ENCODE results near the gene LRBA. TPM values are rescaled to one million over a fixed set of nuclear protein-coding genes. Genes with fewer than 3 reads are reported as not detected.

Gene LRBA
- total RNA-seq, 2 donors from 2014 or later = 55.5 to 77.7 TPM

GRCh38 chr4:150219841-150220240 is 795.2 kb downstream of the LRBA start:
- no peaks in the 10 kb centered on the region for H3K36me3 ChIP-seq
- intact Hi-C loops (cut with DNase I) = loop anchor here (10.0 kb wide), 1 partner anchor 215 kb away; no protein-coding TSS in a partner anchor
- no peak overlapping the region for H3K9ac ChIP-seq (ENCODE audit: low read depth in 2 of 2, low read length in 2 of 2)
- H3K4me1 ChIP-seq = no peaks in the 10 kb centered on the region
- no peaks in the 10 kb centered on the region for H3K27me3 ChIP-seq
- no peak for TF ChIP-seq CTCF (IDR thresholded peaks at IDR 0.05)
- no peaks in the 10 kb centered on the region for H3K9me3 ChIP-seq
- no peak overlapping the region for H3K4me3 ChIP-seq
- H3K27ac ChIP-seq = no peak overlapping the region
- no peak for DNase-seq

GRCh38 chr4:150218447-150218846 is 796.6 kb downstream of the LRBA start:
- Histone ChIP-seq H3K4me3 (no peak overlapping the region), H3K27me3 (no peaks in the 10 kb centered on the region), H3K9me3 (no peaks in the 10 kb centered on the region), H3K27ac (no peak overlapping the region), H3K9ac (ENCODE audit: low read depth in 2 of 2, low read length in 2 of 2) (no peak overlapping the region), H3K4me1 (no peaks in the 10 kb centered on the region), H3K36me3 (no peaks in the 10 kb centered on the region)
- no peak for TF ChIP-seq CTCF (IDR thresholded peaks at IDR 0.05)
- DNase-seq = no peak
- intact Hi-C loops (cut with DNase I) = loop anchor here (10.0 kb wide), 1 partner anchor 214 kb away; no protein-coding TSS in a partner anchor

GRCh38 chr4:150217808-150218207 is 797.3 kb downstream of the LRBA start:
- no peak for TF ChIP-seq CTCF (IDR thresholded peaks at IDR 0.05)
- Histone ChIP-seq H3K27ac (no peak overlapping the region), H3K4me3 (no peak overlapping the region), H3K9me3 (no peaks in the 10 kb centered on the region), H3K36me3 (no peaks in the 10 kb centered on the region), H3K27me3 (no peaks in the 10 kb centered on the region), H3K4me1 (no peaks in the 10 kb centered on the region), H3K9ac (ENCODE audit: low read depth in 2 of 2, low read length in 2 of 2) (no peak overlapping the region)
- intact Hi-C loops (cut with DNase I) = loop anchor here (10.0 kb wide), 1 partner anchor 213 kb away; no protein-coding TSS in a partner anchor
- no peak for DNase-seq

GRCh38 chr4:150217192-150217591 is 797.9 kb downstream of the LRBA start:
- Histone ChIP-seq H3K9ac (ENCODE audit: low read depth in 2 of 2, low read length in 2 of 2) (no peak overlapping the region), H3K4me3 (no peak overlapping the region), H3K27me3 (no peaks in the 10 kb centered on the region), H3K36me3 (no peaks in the 10 kb centered on the region), H3K4me1 (no peaks in the 10 kb centered on the region), H3K27ac (no peak overlapping the region), H3K9me3 (no peaks in the 10 kb centered on the region)
- intact Hi-C loops (cut with DNase I) = loop anchor here (10.0 kb wide), 1 partner anchor 212 kb away; no protein-coding TSS in a partner anchor
- no peak for TF ChIP-seq CTCF (IDR thresholded peaks at IDR 0.05)
- no peak for DNase-seq

- TF ChIP-seq CTCF (IDR thresholded peaks at IDR 0.05) = no peak
- no peaks in the 10 kb centered on the region for H3K9me3 ChIP-seq
- intact Hi-C loops (cut with DNase I) = loop anchor here (10.0 kb wide), 1 partner anchor 212 kb away; no protein-coding TSS in a partner anchor
- H3K4me3 ChIP-seq = no peak overlapping the region
- H3K27me3 ChIP-seq = no peaks in the 10 kb centered on the region
- no peak overlapping the region for H3K27ac ChIP-seq
- no peak for DNase-seq
- H3K9ac ChIP-seq (ENCODE audit: low read depth in 2 of 2, low read length in 2 of 2) = no peak overlapping the region
- H3K36me3 ChIP-seq = no peaks in the 10 kb centered on the region
- H3K4me1 ChIP-seq = no peaks in the 10 kb centered on the region
Measured at GRCh38 chr4:150216726-150217125, 798.4 kb downstream of the LRBA start.

Data from colonic mucosa (tissue), 4 donors.